Ishikawa (cell line): ENCODE measurements around the gene C10orf120.

Experiments
- CEBPB ChIP-seq: IDR thresholded peaks from 2 replicates; pipeline ENCODE4 v1.6.1; 2012
- CREB1 ChIP-seq: IDR thresholded peaks from 2 replicates; pipeline ENCODE4 v1.6.1; 2012; ENCODE audit warnings: low read depth
- EGR1 ChIP-seq: IDR thresholded peaks from 2 replicates; pipeline ENCODE4 v1.6.1; 2012
- EP300 ChIP-seq: IDR thresholded peaks from 2 replicates; pipeline ENCODE4 v1.6.1; 2012; ENCODE audit warnings: borderline replicate concordance
- FOXM1 ChIP-seq: IDR thresholded peaks from 2 replicates; pipeline ENCODE4 v1.6.1; 2012; ENCODE audit warnings: low read depth, borderline replicate concordance
- NFIC ChIP-seq: IDR thresholded peaks from 2 replicates; pipeline ENCODE4 v1.6.1; 2012
- RAD21 ChIP-seq: IDR thresholded peaks from 2 replicates; pipeline ENCODE4 v1.6.1; 2012; ENCODE audit warnings: low read depth
- REST ChIP-seq: IDR thresholded peaks from 2 replicates; pipeline ENCODE4 v1.6.1; 2012; ENCODE audit warnings: low read depth, mild to moderate bottlenecking
- TAF1 ChIP-seq: IDR thresholded peaks from 2 replicates; pipeline ENCODE4 v1.6.1; 2012; ENCODE audit warnings: low read depth, mild to moderate bottlenecking
- YY1 ChIP-seq: IDR thresholded peaks from 2 replicates; pipeline ENCODE4 v1.6.1; 2012; ENCODE audit warnings: low read depth
- ZBTB7A ChIP-seq: IDR thresholded peaks from 2 replicates; pipeline ENCODE4 v1.6.1; 2012; ENCODE audit warnings: low read depth
- TF ChIP-seq, protein P1 (sequence below): IDR thresholded peaks from 2 replicates; pipeline ENCODE4 v1.6.1; 2012

- no peak for TF ChIP-seq TAF1
- TF ChIP-seq RAD21: no peak
- TF ChIP-seq CEBPB: no peak
- TF ChIP-seq, protein P1, sequence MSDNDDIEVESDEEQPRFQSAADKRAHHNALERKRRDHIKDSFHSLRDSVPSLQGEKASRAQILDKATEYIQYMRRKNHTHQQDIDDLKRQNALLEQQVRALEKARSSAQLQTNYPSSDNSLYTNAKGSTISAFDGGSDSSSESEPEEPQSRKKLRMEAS: no peak
- TF ChIP-seq YY1: no peak
- no peak for TF ChIP-seq REST
- no peak for TF ChIP-seq CREB1
- no peak for TF ChIP-seq NFIC
- TF ChIP-seq EGR1: no peak
- no peak for TF ChIP-seq EP300
- TF ChIP-seq FOXM1: no peak
- no peak for TF ChIP-seq ZBTB7A
Measured at GRCh38 chr10:122706467-122706866, 6.8 kb upstream of the C10orf120 start.
